MM.1S (cell line): ENCODE data around the gene MSL3.

ENCODE experiments used
- DNase-seq: peaks from one replicate; pipeline ENCODE4 v3.0.0-alpha.2; 2015
- H2AFZ ChIP-seq: fragments of 300-600 bp; sonication (generic); 2 replicates; pipeline ENCODE4 v1.6.0; 2016; ENCODE audit warnings: antibody characterized with exemption, low read length
- H3F3A ChIP-seq: fragments of 300-600 bp; sonication (generic); 2 replicates; pipeline ENCODE4 v1.6.1; 2016; ENCODE audit warnings: mild to moderate bottlenecking, antibody characterized with exemption, low read length, moderate library complexity, mixed read lengths; ENCODE audit not compliant: insufficient read depth
- H3K27ac ChIP-seq: fragments of 300-600 bp; sonication (generic); 2 replicates; pipeline ENCODE4 v1.5.1; 2016; ENCODE audit warnings: mild to moderate bottlenecking, low read length
- H3K27me3 ChIP-seq: fragments of 300-600 bp; sonication (generic); replicated peaks from 2 replicates; pipeline ENCODE4 v1.6.0; 2016; ENCODE audit warnings: low read length; ENCODE audit not compliant: insufficient read depth
- H3K36me3 ChIP-seq: fragments of 300-600 bp; sonication (generic); replicated peaks from 2 replicates; pipeline ENCODE4 v1.6.1; 2016; ENCODE audit warnings: mild to moderate bottlenecking, low read length, mixed read lengths; ENCODE audit not compliant: insufficient read depth
- H3K4me1 ChIP-seq: fragments of 300-600 bp; sonication (generic); 2 replicates; pipeline ENCODE4 v1.6.1; 2016; ENCODE audit warnings: low read length, mixed read lengths
- H3K4me2 ChIP-seq: fragments of 300-600 bp; sonication (generic); 2 replicates; pipeline ENCODE4 v1.6.0; 2016; ENCODE audit warnings: low read depth, low read length
- H3K4me3 ChIP-seq: fragments of 300-600 bp; sonication (generic); 2 replicates; pipeline ENCODE4 v1.5.1; 2016; ENCODE audit warnings: low read length, mixed read lengths
- H3K79me2 ChIP-seq: fragments of 300-600 bp; sonication (generic); 2 replicates; pipeline ENCODE4 v1.6.1; 2016; ENCODE audit warnings: mixed run types, low read length, mixed read lengths
- H3K9ac ChIP-seq: fragments of 300-600 bp; sonication (generic); 2 replicates; pipeline ENCODE4 v1.6.1; 2016; ENCODE audit warnings: low read length, mixed read lengths
- H3K9me2 ChIP-seq: fragments of 300-600 bp; sonication (generic); replicated peaks from 2 replicates; pipeline ENCODE4 v1.6.1; 2016; ENCODE audit warnings: mild to moderate bottlenecking, low read length, mixed read lengths; ENCODE audit not compliant: insufficient read depth
- H3K9me3 ChIP-seq: fragments of 300-600 bp; sonication (generic); replicated peaks from 2 replicates; pipeline ENCODE4 v1.6.1; 2016; ENCODE audit warnings: mild to moderate bottlenecking, low read length, mixed read lengths; ENCODE audit not compliant: insufficient read depth
- H4K20me1 ChIP-seq: fragments of 300-600 bp; sonication (generic); 2 replicates; pipeline ENCODE4 v1.6.1; 2016; ENCODE audit warnings: mild to moderate bottlenecking, low read length, moderate library complexity, mixed read lengths; ENCODE audit not compliant: insufficient read depth
- CTCF ChIP-seq: fragments of 300-600 bp; sonication (generic); IDR thresholded peaks from 2 replicates; pipeline ENCODE4 v1.5.1; 2016; ENCODE audit warnings: antibody characterized with exemption, low read length, mixed read lengths
- EZH2 ChIP-seq: fragments of 300-600 bp; sonication (generic); optimal IDR thresholded peaks from 2 replicates; pipeline ENCODE3; 2017; ENCODE audit warnings: low read depth, mild to moderate bottlenecking, antibody characterized with exemption, low read length, mixed read lengths
- EZH2phosphoT487 ChIP-seq: fragments of 300-600 bp; sonication (generic); IDR thresholded peaks from 2 replicates; pipeline ENCODE4 v1.6.1; 2018; ENCODE audit warnings: antibody characterized with exemption, low read length

Gene MSL3

GRCh38 chrX:11784543-11784942 is 26.5 kb downstream of the MSL3 start:
- no peaks in the 10 kb centered on the region for H3K4me1 ChIP-seq
- H3K4me3 ChIP-seq: no peak overlapping the region
- no peaks in the 10 kb centered on the region for H3K27me3 ChIP-seq
- no peak for DNase-seq
- H3K79me2 ChIP-seq: no peaks in the 10 kb centered on the region
- no peaks in the 10 kb centered on the region for H3K36me3 ChIP-seq
- H4K20me1 ChIP-seq: no peaks in the 10 kb centered on the region
- no peak overlapping the region for H2AFZ ChIP-seq
- H3K9me2 ChIP-seq: no peaks in the 10 kb centered on the region
- H3K4me2 ChIP-seq: no peak overlapping the region
- no peak overlapping the region for H3K9ac ChIP-seq
- H3K27ac ChIP-seq: no peak overlapping the region
- TF ChIP-seq CTCF (no peak), EZH2phosphoT487 (no peak), EZH2 (no peak)
- no peaks in the 10 kb centered on the region for H3K9me3 ChIP-seq
- no peaks in the 10 kb centered on the region for H3F3A ChIP-seq

GRCh38 chrX:11786862-11787261 is 28.8 kb downstream of the MSL3 start:
- no peaks in the 10 kb centered on the region for H3K27me3 ChIP-seq
- H3K9ac ChIP-seq: no peak overlapping the region
- H3K4me1 ChIP-seq: peaks cover 9% of the 10 kb centered on the region; the same call in 1 of the 2 replicates
- no peak overlapping the region for H3K4me2 ChIP-seq
- no peak overlapping the region for H3K27ac ChIP-seq
- no peaks in the 10 kb centered on the region for H3K79me2 ChIP-seq
- no peak for DNase-seq
- TF ChIP-seq EZH2phosphoT487 (no peak), EZH2 (no peak), CTCF (no peak)
- H4K20me1 ChIP-seq: no peaks in the 10 kb centered on the region
- no peaks in the 10 kb centered on the region for H3K36me3 ChIP-seq
- H2AFZ ChIP-seq: no peak overlapping the region
- no peaks in the 10 kb centered on the region for H3K9me3 ChIP-seq
- H3K9me2 ChIP-seq: no peaks in the 10 kb centered on the region
- no peaks in the 10 kb centered on the region for H3F3A ChIP-seq
- no peak overlapping the region for H3K4me3 ChIP-seq

- H3K9me2 ChIP-seq: no peaks in the 10 kb centered on the region
- H2AFZ ChIP-seq: no peak overlapping the region
- H3K27ac ChIP-seq: no peak overlapping the region
- H3K4me3 ChIP-seq: no peak overlapping the region
- H3K4me2 ChIP-seq: no peak overlapping the region
- H3K4me1 ChIP-seq: peaks cover 14% of the 10 kb centered on the region
- no peaks in the 10 kb centered on the region for H3K27me3 ChIP-seq
- H3K9ac ChIP-seq: no peak overlapping the region
- no peaks in the 10 kb centered on the region for H4K20me1 ChIP-seq
- H3K36me3 ChIP-seq: no peaks in the 10 kb centered on the region
- H3K79me2 ChIP-seq: no peaks in the 10 kb centered on the region
- H3K9me3 ChIP-seq: no peaks in the 10 kb centered on the region
- no peak for DNase-seq
- TF ChIP-seq CTCF: peak; percentile 31
- no peak for TF ChIP-seq EZH2phosphoT487
- H3F3A ChIP-seq: no peaks in the 10 kb centered on the region
Measured at GRCh38 chrX:11787564-11787963, 29.5 kb downstream of the MSL3 start.
